Dendritic cell treated with granulocyte-macrophage colony-stimulating factor and Interleukin-4, amounts not matched to agents 40 ng/mL and 50 ng/mL, for 4 days (primary cell): ENCODE results near the gene BICDL1.

ENCODE experiments used
- H3K27ac Mint-ChIP-seq: one replicate; pipeline ENCODE4 v1.8.0; 2022; ENCODE audit warnings: mild to moderate bottlenecking, mixed read lengths
- H3K27me3 Mint-ChIP-seq: one replicate; pipeline ENCODE4 v1.8.0; 2022; ENCODE audit warnings: mild to moderate bottlenecking, mixed read lengths
- H3K36me3 Mint-ChIP-seq: one replicate; pipeline ENCODE4 v1.8.0; 2022; ENCODE audit warnings: low read depth, mixed read lengths
- H3K4me1 Mint-ChIP-seq: one replicate; pipeline ENCODE4 v1.8.0; 2022; ENCODE audit warnings: low read depth, mixed read lengths
- H3K4me3 Mint-ChIP-seq: one replicate; pipeline ENCODE4 v1.8.0; 2022; ENCODE audit warnings: mild to moderate bottlenecking, moderate library complexity, mixed read lengths
- H3K9me3 Mint-ChIP-seq: one replicate; pipeline ENCODE4 v1.8.0; 2022; ENCODE audit warnings: mixed read lengths
- intact Hi-C: fragments of 100-400 bp; cut with micrococcal nuclease; formaldehyde crosslinking; loops from one replicate; pipeline ENCODE4 v1.15.0; 2022

BICDL1 gene

GRCh38 chr12:120051535-120051934 is 62.5 kb downstream of the BICDL1 start:
- H3K9me3 Mint-ChIP-seq, result no peaks in the 10 kb centered on the region
- no peaks in the 10 kb centered on the region for H3K36me3 Mint-ChIP-seq
- H3K4me1 Mint-ChIP-seq, result no peaks in the 10 kb centered on the region
- intact Hi-C loops, result no loop called here
- no peak overlapping the region for H3K27ac Mint-ChIP-seq
- H3K4me3 Mint-ChIP-seq, result no peak overlapping the region
- peaks cover 18% of the 10 kb centered on the region for H3K27me3 Mint-ChIP-seq

GRCh38 chr12:120054293-120054692 is 65.3 kb downstream of the BICDL1 start:
- H3K4me1 Mint-ChIP-seq, result no peaks in the 10 kb centered on the region
- intact Hi-C loops, result no loop called here

GRCh38 chr12:120055231-120056000 is 66.4 kb downstream of the BICDL1 start:
- Mint-ChIP-seq H3K27ac (no peak overlapping the region), H3K4me1 (no peaks in the 10 kb centered on the region), H3K27me3 (peaks cover 8% of the 10 kb centered on the region), H3K4me3 (no peak overlapping the region), H3K9me3 (no peaks in the 10 kb centered on the region), H3K36me3 (no peaks in the 10 kb centered on the region)
- intact Hi-C loops, result no loop called here

More at GRCh38 chr12:120054293-120054692, 65.3 kb downstream of the BICDL1 start:
- H3K9me3 Mint-ChIP-seq, result no peaks in the 10 kb centered on the region
- no peak overlapping the region for H3K4me3 Mint-ChIP-seq
- no peak overlapping the region for H3K27ac Mint-ChIP-seq
- no peaks in the 10 kb centered on the region for H3K36me3 Mint-ChIP-seq
- peaks cover 13% of the 10 kb centered on the region for H3K27me3 Mint-ChIP-seq

GRCh38 chr12:120056739-120057138 is 67.7 kb downstream of the BICDL1 start:
- intact Hi-C loops, result no loop called here
- H3K27me3 Mint-ChIP-seq, result peaks cover 12% of the 10 kb centered on the region
- no peak overlapping the region for H3K4me3 Mint-ChIP-seq
- no peaks in the 10 kb centered on the region for H3K4me1 Mint-ChIP-seq
- no peaks in the 10 kb centered on the region for H3K36me3 Mint-ChIP-seq
- no peaks in the 10 kb centered on the region for H3K9me3 Mint-ChIP-seq
- H3K27ac Mint-ChIP-seq, result no peak overlapping the region

GRCh38 chr12:120060196-120060595 is 71.2 kb downstream of the BICDL1 start:
- Mint-ChIP-seq H3K27ac (no peak overlapping the region), H3K4me1 (no peaks in the 10 kb centered on the region), H3K9me3 (no peaks in the 10 kb centered on the region), H3K27me3 (peaks cover 20% of the 10 kb centered on the region), H3K36me3 (no peaks in the 10 kb centered on the region), H3K4me3 (no peak overlapping the region)
- intact Hi-C loops, result no loop called here

GRCh38 chr12:120060717-120061116 is 71.7 kb downstream of the BICDL1 start:
- Mint-ChIP-seq H3K27me3 (peaks cover 20% of the 10 kb centered on the region), H3K9me3 (no peaks in the 10 kb centered on the region), H3K4me1 (no peaks in the 10 kb centered on the region), H3K36me3 (no peaks in the 10 kb centered on the region), H3K27ac (no peak overlapping the region), H3K4me3 (no peak overlapping the region)
- intact Hi-C loops, result no loop called here

- intact Hi-C loops, result no loop called here
- H3K27me3 Mint-ChIP-seq, result peaks cover 17% of the 10 kb centered on the region
- no peak overlapping the region for H3K27ac Mint-ChIP-seq
- H3K4me1 Mint-ChIP-seq, result no peaks in the 10 kb centered on the region
- H3K36me3 Mint-ChIP-seq, result no peaks in the 10 kb centered on the region
- no peak overlapping the region for H3K4me3 Mint-ChIP-seq
- no peaks in the 10 kb centered on the region for H3K9me3 Mint-ChIP-seq
These were observed 72.7 kb downstream of the BICDL1 start for GRCh38 chr12:120061575-120062214.

GRCh38 chr12:120062976-120063579 is 74.0 kb downstream of the BICDL1 start:
- Mint-ChIP-seq H3K4me3 (no peak overlapping the region), H3K4me1 (no peaks in the 10 kb centered on the region), H3K36me3 (no peaks in the 10 kb centered on the region), H3K27me3 (peaks cover 22% of the 10 kb centered on the region), H3K27ac (no peak overlapping the region), H3K9me3 (no peaks in the 10 kb centered on the region)
- intact Hi-C loops, result no loop called here

GRCh38 chr12:120064054-120064940 is 75.3 kb downstream of the BICDL1 start:
- Mint-ChIP-seq H3K27me3 (peaks cover 24% of the 10 kb centered on the region), H3K9me3 (no peaks in the 10 kb centered on the region), H3K27ac (no peak overlapping the region), H3K4me3 (no peak overlapping the region), H3K36me3 (no peaks in the 10 kb centered on the region), H3K4me1 (no peaks in the 10 kb centered on the region)
- intact Hi-C loops, result no loop called here

GRCh38 chr12:120065472-120065871 is 76.4 kb downstream of the BICDL1 start:
- Mint-ChIP-seq H3K4me1 (no peaks in the 10 kb centered on the region), H3K27ac (no peak overlapping the region), H3K9me3 (no peaks in the 10 kb centered on the region), H3K36me3 (no peaks in the 10 kb centered on the region), H3K4me3 (no peak overlapping the region), H3K27me3 (peaks cover 24% of the 10 kb centered on the region)
- intact Hi-C loops, result no loop called here

- H3K4me3 Mint-ChIP-seq, result no peak overlapping the region
- intact Hi-C loops, result no loop called here
- H3K27ac Mint-ChIP-seq, result no peak overlapping the region
- peaks cover 23% of the 10 kb centered on the region for H3K27me3 Mint-ChIP-seq
- H3K4me1 Mint-ChIP-seq, result no peaks in the 10 kb centered on the region
- H3K36me3 Mint-ChIP-seq, result no peaks in the 10 kb centered on the region
- no peaks in the 10 kb centered on the region for H3K9me3 Mint-ChIP-seq
These were observed 77.3 kb downstream of the BICDL1 start for GRCh38 chr12:120066341-120066740.

- Mint-ChIP-seq H3K27ac (no peak overlapping the region), H3K9me3 (no peaks in the 10 kb centered on the region), H3K4me3 (no peak overlapping the region), H3K4me1 (no peaks in the 10 kb centered on the region), H3K27me3 (peaks cover 29% of the 10 kb centered on the region), H3K36me3 (no peaks in the 10 kb centered on the region)
- intact Hi-C loops, result no loop called here
These were observed 78.2 kb downstream of the BICDL1 start for GRCh38 chr12:120067084-120067869.

GRCh38 chr12:120067901-120068300 is 78.9 kb downstream of the BICDL1 start:
- Mint-ChIP-seq H3K36me3 (no peaks in the 10 kb centered on the region), H3K27me3 (peaks cover 28% of the 10 kb centered on the region), H3K4me3 (no peak overlapping the region), H3K9me3 (no peaks in the 10 kb centered on the region), H3K4me1 (no peaks in the 10 kb centered on the region), H3K27ac (no peak overlapping the region)
- intact Hi-C loops, result no loop called here
